GM21723 (cell line): ENCODE data around the gene TCF12.

ENCODE experiments used
- ATAC-seq: cut with Tn5 transposase; IDR thresholded peaks from one replicate; pipeline ENCODE4 v1.9.1; 2021; ENCODE audit warnings: mild to moderate bottlenecking, moderate library complexity; ENCODE audit not compliant: unreplicated experiment

Gene TCF12

GRCh38 chr15:56918046-56918938 lies at the start of gene TCF12:
TSS of gene TCF12 (plus strand) at chr15:56918644. CDS start at chr15:56919914, 1,270 bp downstream.
- ATAC-seq: peak; percentile 65

GRCh38 chr15:56869573-56869972 lies 48.9 kb upstream of the TCF12 start:
- no peak for ATAC-seq

GRCh38 chr15:56871185-56871584 lies 47.3 kb upstream of the TCF12 start:
- no peak for ATAC-seq

- no peak for ATAC-seq
These were observed 46.6 kb upstream of the TCF12 start for GRCh38 chr15:56871867-56872266.

- ATAC-seq: no peak
These were observed 41.0 kb upstream of the TCF12 start for GRCh38 chr15:56877255-56877970.

- ATAC-seq: no peak
These were observed 38.9 kb upstream of the TCF12 start for GRCh38 chr15:56879502-56879901.

GRCh38 chr15:56883088-56883487 lies 35.4 kb upstream of the TCF12 start:
- ATAC-seq: no peak

- peak; percentile 4 for ATAC-seq
These were observed 32.0 kb upstream of the TCF12 start for GRCh38 chr15:56886363-56886931.

GRCh38 chr15:56886932-56887781 lies 31.3 kb upstream of the TCF12 start:
- peak; percentile 91 for ATAC-seq

GRCh38 chr15:56887782-56888438 lies 30.5 kb upstream of the TCF12 start:
- ATAC-seq: no peak

- ATAC-seq: no peak
These were observed 28.4 kb upstream of the TCF12 start for GRCh38 chr15:56890038-56890437.

GRCh38 chr15:56891852-56892440 lies 26.5 kb upstream of the TCF12 start:
- no peak for ATAC-seq

- no peak for ATAC-seq
These were observed 25.6 kb upstream of the TCF12 start for GRCh38 chr15:56892659-56893363.

GRCh38 chr15:56893364-56893678 lies 25.1 kb upstream of the TCF12 start:
- no peak for ATAC-seq

GRCh38 chr15:56894601-56895000 lies 23.8 kb upstream of the TCF12 start:
- no peak for ATAC-seq

GRCh38 chr15:56901931-56902330 lies 16.5 kb upstream of the TCF12 start:
- ATAC-seq: no peak

GRCh38 chr15:56906766-56907165 lies 11.7 kb upstream of the TCF12 start:
- no peak for ATAC-seq

- no peak for ATAC-seq
These were observed 7.6 kb upstream of the TCF12 start for GRCh38 chr15:56910801-56911200.

GRCh38 chr15:56913241-56913640 lies 5.2 kb upstream of the TCF12 start:
- no peak for ATAC-seq
